Spleen (tissue), 7 donors: ENCODE data around the gene MRPS25.

Experiments used
- CTCF ChIP-seq, 11 experiments: fragments of 200-600 bp in 7 of 11; fragments of 450-650 bp in 4 of 11; sonication (generic) in 4 of 11; IDR thresholded peaks in 8 of 11; conservative IDR thresholded peaks in 3 of 11; 1 replicate in 7 of 11; 2 replicates in 4 of 11; pipeline versions ENCODE4 v1.4.0 to v1.8.0; 2016 to 2021; ENCODE audit warnings: antibody characterized with exemption in 11 of 11, inconsistent platforms in 4 of 11, mild to moderate bottlenecking in 1 of 11
- POLR2A ChIP-seq, 3 donors: fragments of 450-650 bp; IDR thresholded peaks; one replicate each; pipeline ENCODE4 v1.5.1; 2017; ENCODE audit warnings: antibody characterized with exemption in 3 of 3, mild to moderate bottlenecking in 1 of 3
- donor health status: DM: no; HTN: no; CAD: no; lungs with moderate emphysema.
- donor health status: DM: no; HTN: no; CAD: no.
- donor health status: DM: no; HTN: no; CAD: no.

GRCh38 chr3:15086263-15086662 is 21.1 kb upstream of the MRPS25 start:
- TF ChIP-seq CTCF (IDR thresholded peaks at IDR 0.05 in 8 of 11, conservative IDR thresholded peaks at IDR 0.05 in 3 of 11) (no peak), POLR2A (IDR thresholded peaks at IDR 0.05) (no peak)
